Dermis blood vessel endothelial cell (primary cell): ENCODE data around the gene SELENOO. TPM values are rescaled to one million over a fixed set of nuclear protein-coding genes. Genes with fewer than 3 reads are reported as not detected.

ENCODE experiments used
- DNase-seq: peaks from one replicate; pipeline ENCODE4 v3.0.0; 2010
- total RNA-seq: library from RNA; depleted of rRNA; stranded (reverse); fragments of >200 nt; gene quantifications from 2 replicates; pipeline ENCODE4 v1.2.3, GENCODE V29; 2014

The SELENOO gene
- total RNA-seq, 1 donor from 2014 or later, result 32.8 TPM

DNA sequence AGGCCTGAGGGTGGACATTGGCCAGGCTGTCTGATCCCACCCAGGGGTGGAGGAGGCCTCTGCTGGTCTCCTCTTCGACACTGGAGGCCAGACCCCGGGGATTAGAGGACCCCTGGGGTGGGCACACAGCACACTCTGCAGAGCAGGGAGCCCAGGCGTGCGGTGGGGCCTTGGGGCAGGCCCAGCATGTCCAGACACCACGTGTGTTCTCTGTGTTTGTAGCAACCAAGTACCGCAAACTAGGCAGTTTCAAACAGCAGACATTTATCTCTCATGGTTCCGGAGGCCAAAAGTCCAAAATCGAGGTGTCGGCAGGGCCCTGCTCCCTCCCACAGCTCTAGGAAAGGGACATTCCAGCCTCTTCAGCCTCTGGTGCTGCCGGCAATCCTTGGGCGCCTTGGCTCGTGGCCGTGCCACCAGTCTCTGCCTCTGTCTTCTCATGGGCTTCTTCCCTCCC, 28.8 kb upstream of the SELENOO start:
- DNase-seq, result no peak

DNA sequence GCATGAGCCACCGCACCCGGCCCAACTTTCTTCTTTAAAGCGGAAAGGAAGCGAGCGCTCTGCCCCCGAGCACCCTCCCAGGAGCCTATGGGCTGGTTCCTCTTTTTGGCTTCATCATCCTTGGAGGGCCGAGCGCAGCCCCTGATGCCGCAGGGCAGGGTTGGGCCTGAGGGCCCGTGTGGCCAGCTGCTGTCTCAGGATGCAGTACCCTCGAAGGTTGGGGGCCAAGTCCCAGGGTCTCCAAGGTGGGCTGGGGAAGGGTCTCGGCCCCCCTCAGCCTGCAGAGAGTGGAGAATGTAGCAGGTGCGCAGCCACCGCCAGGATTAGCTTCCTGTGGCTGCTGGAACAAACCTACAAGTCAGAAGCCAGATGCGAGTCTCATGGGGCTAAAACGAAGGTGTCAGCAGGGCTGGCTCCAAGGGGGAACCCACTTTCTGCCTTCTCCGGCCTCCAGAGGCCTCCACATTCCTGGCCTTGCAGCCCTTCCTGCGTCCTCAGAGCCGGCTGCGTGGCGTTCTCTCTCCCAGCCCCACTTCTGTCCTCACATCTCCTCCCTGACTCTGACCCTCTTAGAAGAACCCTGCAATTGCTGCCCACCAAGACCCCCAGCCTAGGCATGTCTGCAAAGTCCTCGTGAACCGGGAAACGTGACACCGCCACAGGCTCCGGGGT, 27.4 kb upstream of the SELENOO start:
- DNase-seq, result no peak

DNA sequence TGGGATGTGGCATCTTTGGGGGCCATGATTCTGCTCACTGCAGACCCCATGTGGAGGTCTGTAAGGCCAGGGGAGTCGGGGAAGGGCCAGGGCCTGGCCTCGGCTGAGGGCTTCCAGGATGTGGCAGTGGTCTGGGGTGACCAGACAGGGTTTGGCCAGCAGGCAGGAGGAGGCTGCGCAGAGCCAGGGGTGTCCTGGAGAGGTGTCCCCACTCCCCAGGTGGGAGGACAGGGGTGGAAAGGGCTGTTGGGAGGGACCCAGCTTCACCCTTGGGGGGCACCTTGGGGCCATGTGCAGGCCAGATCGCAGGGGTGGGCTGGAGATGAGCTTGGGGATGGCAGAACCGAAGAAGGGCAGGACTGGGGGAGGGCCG, 26.8 kb upstream of the SELENOO start:
- no peak for DNase-seq

DNA sequence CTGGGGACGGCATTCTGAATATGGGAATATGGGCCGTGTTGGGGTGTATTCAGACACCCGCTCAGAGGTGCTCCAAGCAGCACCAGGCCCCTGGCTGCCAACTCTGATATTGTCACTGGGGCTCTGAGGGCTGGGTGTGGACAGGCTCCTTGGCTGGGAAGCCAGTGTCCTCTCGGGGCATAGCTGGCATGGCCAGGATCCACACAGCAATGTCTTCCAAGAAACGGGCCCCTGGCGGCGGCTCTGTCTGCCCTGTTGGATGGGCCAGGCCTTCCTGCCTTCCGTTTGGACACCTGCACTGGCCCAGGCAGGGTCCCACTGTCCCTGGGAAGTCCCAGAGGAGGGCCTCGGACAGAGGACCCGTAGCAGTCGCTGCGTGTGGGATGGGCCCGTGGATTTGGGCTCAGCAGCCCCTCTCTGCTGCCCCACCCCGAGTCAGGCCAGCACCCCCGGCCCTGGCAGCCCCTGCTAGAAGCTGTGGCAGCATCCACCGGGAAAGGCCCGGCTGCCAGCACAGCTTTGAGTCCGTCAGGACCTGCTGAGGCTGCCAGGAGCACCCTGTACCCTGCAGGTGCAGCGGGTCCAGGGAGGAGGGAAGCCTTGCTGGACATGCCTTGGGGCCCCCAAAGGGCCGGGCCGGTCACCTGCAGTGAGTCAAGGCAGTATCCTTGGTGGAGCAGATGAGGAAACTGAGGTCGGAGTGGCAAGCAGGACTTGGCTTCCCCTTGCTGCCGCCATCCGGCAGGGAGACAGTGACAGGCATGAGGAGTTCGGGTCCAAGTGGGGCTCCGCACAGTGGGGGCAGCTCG, 26.2 kb upstream of the SELENOO start:
- DNase-seq, result no peak

DNA sequence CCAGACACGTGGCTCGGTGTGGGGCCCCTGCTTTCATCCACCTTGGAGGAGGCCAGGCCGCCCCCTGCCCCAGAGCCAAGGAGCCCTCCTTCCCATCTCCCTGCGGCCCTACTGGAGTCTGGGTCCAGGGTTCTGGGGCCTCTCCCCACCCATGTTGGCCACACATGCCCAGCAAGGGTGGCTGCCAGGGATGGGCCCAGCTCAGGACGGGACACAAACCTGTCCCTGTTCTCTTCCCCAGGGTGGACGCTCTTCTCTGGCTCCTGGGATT, 25.7 kb upstream of the SELENOO start:
- no peak for DNase-seq

DNA sequence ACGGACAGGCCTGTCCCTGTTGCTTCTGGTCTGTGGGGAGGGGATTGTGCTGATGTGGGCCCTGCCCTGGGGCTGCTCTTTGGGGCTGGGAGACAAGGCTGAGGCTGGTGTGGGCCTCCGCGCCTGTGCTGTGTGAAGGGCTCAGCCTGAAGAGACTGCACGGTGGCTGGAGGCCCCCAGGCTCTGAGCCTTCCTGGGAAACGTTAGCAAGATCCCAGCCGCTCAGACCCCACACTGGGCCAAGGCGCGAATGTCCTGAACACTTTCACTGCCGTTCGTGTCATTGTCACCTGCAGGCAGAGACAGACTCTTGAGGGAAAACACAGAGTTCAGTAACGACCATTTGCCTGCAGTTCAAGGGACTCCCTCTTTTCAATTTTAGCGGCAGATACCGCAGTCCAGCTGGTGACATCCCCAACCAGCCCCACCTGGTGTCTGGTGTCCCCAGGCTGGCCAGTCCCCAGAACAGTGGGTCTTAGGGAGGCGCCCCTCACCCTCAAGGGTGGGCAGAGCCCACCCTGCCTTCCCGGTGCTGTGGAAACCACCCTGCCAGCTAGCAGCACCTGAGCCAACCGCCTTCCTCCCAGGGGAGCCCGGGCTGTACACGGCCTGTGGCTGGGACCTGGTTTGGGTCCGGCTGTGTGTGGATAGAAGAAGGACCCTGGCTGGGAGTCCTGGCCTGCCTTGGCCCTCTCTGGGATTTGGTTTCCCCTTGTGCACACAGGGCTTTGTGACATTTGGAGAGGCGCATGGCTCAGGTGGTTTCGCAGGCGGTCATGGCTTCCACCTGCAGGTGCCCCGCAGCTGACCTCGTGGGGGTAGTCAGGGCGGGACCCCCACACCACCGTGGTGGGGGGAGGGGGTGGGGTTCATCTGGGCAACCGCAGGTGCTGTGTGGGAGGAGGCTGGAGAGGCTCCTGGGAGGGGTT, 24.6 kb upstream of the SELENOO start:
- no peak for DNase-seq

DNA sequence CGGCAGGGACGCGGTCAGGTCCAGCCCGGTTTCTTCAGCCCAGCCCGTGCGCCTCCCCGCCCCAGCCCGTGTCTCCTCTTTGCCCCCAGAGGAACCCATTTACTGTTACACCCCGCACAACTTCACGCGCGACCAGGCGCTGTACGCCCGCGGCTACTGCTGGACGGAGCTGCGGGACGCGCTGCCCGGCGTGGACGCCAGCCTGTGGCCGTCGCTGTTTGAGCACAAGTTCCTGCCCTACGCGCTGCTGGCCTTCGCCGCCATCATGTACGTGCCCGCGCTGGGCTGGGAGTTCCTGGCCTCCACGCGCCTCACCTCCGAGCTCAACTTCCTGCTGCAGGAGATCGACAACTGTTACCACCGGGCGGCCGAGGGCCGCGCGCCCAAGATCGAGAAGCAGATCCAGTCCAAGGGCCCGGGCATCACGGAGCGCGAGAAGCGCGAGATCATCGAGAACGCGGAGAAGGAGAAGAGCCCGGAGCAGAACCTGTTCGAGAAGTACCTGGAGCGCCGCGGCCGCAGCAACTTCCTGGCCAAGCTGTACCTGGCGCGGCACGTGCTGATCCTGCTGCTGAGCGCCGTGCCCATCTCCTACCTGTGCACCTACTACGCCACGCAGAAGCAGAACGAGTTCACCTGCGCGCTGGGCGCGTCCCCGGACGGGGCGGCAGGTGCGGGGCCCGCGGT, 23.8 kb upstream of the SELENOO start:
- DNase-seq, result no peak

DNA sequence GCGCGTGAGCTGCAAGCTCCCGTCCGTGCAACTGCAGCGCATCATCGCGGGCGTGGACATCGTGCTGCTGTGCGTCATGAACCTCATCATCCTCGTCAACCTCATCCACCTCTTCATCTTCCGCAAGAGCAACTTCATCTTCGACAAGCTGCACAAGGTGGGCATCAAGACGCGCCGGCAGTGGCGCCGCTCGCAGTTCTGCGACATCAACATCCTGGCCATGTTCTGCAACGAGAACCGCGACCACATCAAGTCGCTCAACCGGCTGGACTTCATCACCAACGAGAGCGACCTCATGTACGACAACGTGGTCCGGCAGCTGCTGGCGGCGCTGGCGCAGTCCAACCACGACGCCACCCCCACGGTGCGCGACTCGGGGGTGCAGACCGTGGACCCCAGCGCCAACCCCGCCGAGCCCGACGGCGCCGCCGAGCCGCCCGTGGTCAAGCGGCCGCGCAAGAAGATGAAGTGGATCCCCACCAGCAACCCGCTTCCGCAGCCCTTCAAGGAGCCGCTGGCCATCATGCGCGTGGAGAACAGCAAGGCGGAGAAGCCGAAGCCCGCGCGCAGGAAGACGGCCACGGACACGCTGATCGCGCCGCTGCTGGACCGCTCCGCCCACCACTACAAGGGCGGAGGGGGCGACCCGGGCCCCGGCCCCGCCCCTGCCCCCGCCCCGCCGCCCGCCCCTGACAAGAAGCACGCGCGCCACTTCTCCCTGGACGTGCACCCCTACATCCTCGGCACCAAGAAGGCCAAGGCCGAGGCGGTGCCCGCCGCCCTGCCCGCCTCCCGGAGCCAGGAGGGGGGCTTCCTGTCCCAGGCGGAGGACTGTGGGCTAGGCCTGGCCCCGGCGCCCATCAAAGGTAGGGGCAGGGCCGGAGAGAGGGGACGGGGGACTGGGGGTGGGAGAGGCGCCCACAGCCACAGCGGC, 23.0 kb upstream of the SELENOO start:
- DNase-seq, result no peak

DNA sequence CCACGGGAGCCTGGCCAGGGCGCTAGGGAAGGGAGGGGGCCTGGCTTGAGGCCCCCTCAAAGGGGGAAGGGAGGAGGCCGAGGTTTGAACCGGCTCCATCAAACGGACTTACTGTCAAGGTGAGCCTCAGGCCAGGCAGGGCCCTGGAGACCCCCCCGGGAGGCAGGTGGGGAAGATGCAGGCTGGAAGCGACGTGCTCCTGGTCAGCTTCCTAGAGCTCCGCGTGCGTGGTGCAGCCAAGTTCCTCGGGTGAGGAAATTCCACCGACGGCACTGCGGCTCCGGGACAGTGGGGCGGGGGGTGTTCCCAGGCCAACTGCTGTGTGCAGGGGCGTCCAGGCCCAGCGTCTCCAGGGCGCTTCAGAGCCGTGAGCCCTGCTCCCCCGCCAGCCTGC, 22.3 kb upstream of the SELENOO start:
- no peak for DNase-seq

DNA sequence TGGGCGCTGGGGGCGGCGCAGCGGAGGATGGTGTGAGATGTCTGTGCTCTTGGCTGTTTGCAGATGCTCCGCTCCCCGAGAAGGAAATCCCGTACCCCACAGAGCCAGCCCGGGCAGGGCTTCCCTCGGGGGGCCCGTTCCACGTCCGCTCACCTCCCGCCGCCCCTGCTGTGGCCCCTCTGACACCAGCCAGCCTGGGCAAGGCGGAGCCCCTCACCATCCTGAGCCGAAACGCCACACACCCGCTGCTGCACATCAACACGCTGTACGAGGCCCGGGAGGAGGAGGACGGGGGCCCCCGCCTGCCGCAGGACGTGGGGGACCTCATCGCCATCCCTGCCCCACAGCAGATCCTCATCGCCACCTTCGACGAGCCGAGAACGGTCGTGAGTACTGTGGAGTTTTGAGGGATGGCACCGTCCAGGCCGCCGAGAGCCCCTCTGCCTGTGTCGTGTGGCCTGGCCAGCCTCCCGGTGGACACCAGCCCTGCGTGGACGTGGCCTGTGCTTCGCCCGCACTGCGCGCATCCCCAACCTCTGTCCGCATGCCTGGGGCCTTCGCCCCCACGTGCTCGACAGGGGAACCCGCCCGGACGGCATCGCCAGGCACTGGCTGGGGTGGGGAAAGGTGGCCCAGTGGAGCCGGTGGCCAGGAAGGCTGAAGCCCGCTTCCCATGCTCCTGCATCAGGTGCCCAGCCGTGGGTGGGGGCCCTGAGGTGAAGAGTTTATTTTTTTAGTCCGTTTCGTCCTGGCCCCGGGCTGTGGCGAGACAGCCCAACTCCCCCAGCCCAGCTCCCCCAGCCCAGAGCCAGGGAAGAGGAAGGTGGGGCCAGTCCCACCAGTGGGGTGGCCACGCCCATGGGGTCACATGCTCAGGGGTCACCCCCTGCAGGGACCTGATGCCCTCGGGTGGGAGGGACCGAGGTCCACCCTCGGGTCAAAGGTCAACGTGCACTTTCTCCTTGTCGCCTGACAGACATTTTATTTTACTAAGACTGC, 21.6 kb upstream of the SELENOO start:
- no peak for DNase-seq

DNA sequence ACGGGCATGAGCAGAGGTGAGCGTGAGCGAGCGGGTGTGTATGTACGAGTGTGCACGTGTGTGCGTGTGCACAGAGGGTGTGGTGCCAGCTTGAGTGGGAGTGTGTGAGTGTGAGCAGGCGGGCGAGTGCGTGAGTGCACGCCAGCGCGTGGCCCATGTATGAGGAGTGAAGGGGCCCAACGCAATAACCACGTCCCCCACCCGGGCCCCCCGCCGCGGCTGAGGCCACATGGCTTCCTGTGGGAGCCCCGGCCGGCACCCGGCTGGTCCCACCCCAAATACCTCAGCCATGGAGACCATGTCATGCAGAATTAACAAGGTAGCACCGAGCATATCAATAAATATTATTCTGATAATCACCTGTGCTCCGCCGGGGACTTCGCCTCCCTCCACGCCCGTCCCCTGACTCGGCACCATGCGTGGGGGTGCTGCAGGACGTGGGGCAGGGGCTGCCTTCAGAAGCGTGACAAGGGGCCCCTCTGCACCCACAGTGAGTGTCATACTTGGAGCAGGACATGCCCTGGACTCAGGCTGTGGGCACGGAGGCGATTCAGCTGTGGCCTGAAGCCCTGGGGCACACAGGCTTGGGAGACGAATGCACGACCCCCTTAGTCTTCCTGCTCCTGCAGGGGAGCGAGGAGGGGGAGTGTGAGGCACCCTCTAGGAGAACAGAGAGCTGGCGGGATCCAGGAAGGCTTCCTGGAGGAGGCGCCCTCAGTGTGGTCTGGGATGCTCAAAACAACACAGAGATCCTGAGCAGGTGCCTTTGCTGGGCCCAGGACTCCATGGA, 20.7 kb upstream of the SELENOO start:
- DNase-seq, result no peak

DNA sequence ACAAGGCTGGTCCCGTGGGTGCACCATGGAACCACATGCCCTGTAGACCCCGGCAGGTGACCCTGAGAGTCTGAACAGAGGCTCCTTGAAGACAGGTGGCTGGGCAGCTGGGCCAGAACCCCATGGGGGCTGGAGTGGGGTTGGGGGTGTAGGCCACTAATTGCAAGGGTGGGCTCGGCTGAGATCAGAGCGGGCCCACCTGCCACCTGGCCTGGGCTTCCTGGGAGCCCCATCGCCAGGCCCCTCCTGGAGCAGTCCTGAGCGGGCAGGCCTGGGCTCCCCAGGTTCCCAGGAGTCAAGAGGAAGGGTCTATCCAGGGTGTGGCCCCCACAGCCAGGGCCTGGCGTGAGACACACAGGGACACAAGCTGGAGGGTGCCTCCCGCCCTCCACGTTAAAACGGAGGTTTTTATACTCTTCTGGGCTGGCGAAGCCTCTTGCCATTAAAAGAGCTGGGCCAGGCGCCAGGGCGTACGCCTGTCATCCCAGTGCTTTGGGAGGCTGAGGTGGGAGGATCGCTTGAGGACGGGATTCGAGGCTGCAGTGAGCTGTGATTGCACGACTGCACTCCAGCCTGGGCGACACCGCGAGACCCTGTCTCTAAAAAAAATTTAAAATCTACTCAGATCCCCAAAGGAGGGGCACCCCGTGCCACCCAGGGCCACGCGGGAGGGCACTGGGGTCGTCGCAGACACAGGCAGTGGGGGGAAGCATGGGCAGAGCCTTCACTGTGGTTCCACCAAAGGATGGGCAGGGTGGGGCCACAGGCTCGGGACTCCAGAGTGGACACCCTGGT, 19.9 kb upstream of the SELENOO start:
- no peak for DNase-seq

DNA sequence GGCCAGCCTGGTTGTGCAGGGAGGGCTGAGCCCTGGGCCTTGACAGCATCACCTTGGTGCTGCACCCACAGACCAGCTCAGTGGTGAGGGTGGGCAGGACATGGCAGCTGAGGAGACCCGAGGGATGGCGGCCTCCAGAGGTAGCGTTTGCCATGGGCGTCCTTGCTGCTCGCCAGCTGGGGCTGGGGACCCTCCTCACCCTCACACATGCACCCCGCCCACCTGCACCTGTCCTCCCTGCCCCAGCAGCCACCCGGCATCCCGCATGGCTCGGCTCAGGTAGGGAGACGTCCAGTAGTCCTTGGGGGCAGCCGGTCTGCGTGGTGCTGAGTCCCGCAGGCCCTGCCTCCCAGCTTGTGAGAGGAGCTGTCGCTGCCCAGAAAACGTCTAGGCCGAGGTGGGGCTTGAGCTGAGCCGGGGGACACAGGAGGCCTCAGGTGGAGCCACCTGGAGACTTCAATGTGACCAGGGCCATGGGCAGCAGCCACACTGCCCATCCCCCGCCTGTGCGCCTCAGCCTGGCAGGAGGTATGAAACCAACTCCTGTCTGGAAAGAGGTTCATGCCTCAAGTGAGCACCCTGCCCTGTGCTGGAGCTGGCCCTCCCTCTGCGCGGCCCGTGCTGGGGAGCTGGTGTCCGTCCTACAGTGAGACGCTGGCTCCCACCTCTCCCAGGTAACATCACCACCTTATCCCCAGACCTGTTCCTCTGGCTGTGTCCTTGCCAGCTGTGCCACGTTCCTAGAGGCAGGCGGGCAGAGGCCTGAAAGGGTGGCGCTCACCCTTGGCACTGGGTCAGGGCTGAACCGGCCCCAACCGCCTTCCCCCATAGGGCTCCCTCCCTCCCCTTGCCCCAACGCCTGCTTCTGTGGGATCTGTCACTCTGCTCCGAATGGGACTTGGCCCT, 18.4 kb upstream of the SELENOO start:
- no peak for DNase-seq

DNA sequence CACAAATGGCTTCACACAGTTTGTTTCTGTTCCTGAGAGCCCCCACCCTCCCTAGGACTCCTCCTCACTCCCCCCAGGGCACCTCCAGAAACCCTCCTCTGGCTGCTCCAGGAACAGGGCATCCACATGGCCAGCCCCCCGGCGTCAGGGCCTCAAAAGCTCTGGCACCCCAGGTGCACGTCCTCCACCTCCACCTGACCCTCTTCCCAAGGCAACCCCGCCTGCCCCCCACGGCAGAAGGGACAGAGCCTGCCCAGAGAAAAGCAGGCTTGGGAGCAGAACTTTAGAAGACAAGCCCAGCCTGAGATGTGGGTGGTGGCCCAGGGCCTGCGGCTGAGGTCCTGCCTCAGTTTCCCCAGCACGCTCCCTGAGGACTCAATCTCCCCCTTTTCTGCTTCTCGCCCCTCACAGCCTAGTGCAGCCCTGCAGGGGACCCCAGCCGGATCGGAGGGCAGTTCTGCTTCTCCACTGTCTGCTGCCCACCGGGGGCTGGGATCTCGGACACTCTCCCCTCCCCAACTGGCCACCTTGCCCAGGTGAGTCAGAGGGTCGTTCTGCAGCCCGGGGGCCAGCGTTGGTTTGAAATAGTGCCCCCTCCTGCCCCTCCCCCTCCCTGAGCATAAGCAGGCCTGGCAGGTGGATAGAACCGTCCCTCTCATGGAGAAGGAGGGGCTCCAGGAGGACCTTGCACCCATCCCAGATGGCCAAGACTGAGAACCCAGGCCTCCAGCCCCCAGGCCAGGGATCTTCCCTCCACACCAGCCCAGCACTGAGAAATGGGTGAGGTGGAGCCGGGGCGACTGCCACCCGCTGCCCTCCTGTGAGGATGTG, 17.5 kb upstream of the SELENOO start:
- no peak for DNase-seq

DNA sequence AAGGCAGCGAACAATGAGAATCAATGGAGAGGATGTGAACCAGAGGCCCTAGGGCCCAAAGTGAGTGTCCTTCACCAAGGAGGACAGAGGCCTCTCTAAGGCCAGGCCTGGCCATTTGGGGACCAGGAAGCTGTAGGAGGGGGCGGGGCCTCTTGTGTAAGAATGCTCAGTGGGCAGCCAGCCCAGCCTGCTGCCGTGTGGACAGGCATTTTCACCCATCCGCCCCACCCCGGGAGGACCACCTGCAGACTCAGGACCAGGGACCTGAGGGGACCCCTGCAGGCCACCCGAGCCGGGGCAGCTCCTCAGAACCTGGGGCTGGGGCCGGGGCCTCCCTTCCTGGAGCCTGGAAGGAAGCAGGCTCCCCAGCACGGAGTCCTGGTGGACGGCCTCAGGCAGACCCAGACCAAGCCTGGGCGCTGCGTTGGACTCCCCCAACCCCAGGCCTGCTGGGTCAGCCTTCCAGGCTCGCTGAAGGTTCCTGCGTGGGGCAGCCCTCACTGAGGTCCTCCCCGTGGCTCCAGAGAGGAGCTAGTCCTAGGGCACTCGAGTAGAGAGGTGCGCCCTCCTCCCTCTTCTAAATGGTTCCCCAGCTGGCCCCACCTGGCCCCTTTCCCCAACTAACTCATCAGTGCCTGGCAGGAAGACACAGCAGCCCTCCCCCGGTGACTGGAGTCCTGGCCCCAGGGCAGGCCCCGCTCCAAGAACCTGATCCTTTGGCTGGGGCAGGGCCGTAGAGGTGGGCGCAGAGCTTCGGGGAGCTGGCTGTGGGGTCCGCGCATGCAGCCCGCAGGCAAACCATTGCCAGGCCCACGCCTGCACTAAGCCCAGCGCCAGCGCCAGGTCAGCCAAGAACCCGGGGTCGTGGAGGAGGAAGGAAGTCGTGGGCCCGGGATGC, 16.6 kb upstream of the SELENOO start:
- peak; percentile 37 for DNase-seq
